Measurements from ENCODE around the gene RBM17.

The RBM17 gene

DNA sequence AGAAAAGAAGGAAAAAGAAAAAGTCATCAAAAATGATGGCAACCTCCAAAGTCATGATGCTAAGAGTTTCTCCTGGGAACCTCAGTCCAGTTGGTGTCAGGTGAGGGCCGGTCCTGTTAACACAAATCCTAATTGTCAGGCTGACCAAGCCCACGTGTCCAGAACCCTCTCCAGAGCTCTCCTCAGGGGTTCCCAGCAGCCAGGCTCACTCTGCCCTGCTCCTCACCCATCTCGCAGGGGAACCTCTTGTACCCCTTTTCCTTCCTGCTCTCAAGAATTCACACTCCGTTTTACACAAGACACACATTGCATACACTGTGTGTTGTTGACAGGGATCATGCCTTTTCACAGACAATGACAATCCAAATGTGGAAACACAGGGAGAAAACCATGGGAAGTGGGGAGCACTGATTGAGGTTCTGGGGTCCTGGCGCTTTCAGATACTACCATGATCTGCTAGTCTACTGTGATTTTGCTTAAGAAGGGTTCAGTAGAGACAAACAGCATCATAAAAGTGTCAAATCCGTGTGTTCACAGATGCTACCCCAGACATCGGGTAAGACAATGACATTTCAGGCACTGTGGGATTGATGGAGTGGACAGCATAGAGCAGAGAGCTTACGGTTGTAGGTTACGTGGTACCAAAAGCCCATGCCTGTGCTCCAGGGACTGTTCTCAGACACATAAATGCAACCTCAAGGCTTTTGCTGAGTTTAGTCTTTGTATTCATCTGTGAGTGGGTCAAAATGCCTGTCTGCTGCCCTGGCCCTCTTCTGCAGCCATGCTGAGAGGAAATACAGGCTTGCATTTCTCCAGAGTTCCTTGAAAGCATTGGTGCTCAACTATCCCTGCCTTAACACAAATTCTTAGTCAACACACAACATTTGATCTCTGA lies 42.7 kb upstream of the RBM17 start:
- H3K27ac ChIP-seq: no peak overlapping the region

DNA sequence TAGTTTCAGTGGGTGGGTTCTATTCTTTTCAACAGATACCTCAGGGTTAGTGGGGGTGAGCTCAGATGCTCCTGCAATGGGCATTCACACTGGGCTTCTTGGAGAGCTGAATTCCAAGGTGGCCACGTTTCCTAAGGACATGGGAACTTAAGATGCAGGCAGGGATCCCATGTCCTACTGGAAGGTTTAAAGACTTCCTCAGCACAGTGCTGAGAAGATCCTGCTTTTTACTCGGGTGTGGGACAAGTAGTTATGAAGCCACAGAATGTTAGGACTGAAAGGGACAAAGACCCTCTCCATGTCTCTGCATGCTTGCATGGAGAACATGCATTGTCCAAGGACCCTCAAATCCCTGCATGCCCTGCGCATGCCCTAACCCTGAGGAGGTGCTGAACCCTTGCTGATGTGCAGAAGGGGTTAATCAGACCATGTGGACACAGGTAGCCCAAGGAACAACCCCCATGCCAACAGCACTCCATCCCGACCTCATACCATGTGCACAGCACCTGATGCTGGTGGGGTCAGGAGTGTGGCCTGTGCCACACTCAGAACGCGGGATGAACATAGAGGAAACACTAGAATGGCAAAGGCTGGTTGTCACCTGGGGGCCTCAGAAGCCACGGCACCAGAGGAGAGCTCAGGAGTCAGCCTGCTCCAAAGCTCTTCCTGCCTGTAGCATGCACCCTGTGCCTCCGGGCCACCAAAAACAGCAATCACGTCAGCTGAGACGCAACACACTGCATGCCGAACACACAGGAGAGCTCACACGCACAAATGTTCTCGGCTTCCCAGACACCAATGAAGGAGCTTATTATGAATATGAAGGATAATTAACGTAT lies 41.8 kb upstream of the RBM17 start:
- no peak overlapping the region for H3K27ac ChIP-seq
- TF ChIP-seq, protein P1, sequence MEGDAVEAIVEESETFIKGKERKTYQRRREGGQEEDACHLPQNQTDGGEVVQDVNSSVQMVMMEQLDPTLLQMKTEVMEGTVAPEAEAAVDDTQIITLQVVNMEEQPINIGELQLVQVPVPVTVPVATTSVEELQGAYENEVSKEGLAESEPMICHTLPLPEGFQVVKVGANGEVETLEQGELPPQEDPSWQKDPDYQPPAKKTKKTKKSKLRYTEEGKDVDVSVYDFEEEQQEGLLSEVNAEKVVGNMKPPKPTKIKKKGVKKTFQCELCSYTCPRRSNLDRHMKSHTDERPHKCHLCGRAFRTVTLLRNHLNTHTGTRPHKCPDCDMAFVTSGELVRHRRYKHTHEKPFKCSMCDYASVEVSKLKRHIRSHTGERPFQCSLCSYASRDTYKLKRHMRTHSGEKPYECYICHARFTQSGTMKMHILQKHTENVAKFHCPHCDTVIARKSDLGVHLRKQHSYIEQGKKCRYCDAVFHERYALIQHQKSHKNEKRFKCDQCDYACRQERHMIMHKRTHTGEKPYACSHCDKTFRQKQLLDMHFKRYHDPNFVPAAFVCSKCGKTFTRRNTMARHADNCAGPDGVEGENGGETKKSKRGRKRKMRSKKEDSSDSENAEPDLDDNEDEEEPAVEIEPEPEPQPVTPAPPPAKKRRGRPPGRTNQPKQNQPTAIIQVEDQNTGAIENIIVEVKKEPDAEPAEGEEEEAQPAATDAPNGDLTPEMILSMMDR (conservative IDR thresholded peaks at IDR 0.05): no peak
- TF ChIP-seq ZFX (IDR thresholded peaks at IDR 0.05): no peak

More for the DNA sequence above, 42.7 kb upstream of the RBM17 start:
- no peak for TF ChIP-seq ZFX (IDR thresholded peaks at IDR 0.05)
- TF ChIP-seq, protein P1 (conservative IDR thresholded peaks at IDR 0.05): no peak

DNA sequence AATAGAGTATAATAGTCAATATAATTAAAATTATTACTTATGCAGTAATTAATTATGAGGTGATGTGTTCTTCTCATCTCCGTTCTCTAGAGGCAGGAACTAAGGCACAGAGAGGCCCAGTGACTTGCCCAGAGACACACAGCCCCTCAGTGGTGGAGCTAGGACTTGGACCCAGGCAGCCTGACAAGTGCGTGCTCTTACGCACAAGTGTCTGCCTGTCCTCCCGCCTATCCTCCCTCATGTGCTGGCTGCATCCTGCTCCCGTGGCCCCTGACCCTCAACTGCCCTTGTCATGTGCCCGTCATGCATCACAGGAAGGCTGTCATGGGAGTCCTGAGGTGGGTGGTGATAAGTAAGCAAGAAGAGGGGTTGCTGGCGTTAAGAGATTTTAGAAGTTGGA lies 41.0 kb upstream of the RBM17 start:
- TF ChIP-seq, protein P1 (conservative IDR thresholded peaks at IDR 0.05): no peak
- no peak for TF ChIP-seq ZFX (IDR thresholded peaks at IDR 0.05)
- no peak overlapping the region for H3K27ac ChIP-seq

DNA sequence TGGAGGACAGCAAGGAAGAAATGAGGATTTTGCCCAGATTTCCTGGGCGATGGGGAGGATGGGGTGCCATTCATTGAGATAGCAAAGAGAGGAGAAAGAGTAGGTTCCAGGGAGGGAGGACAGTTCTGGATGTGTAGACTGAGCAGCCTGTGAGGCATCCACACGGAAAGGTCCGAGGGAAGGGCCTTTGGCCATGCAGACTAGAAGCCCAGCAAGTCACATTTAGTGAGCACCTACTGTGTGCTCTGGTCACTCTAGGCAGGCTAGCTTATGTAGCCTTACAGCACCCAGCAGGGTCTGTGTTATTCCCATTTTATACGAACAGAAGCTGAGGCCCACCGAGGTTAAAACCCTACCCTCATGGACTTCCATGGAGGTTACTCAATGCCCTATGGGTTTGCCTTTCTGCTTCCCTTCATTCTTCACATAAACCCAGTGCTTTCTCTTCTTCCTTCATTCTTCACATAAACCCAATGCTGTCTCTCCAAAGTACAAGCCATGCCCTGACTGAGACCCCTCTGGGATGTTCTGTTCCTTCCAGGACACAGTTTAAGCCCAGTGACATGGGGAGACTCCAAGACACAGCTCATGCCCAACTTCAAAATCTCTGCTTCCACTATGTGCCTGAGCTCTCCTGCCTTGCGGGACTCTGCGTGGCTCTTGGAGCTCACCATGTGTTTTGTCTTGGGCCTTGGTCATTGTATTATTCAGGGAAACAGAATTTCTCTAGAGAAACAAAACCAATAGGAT lies 40.4 kb upstream of the RBM17 start:
- TF ChIP-seq ZFX (IDR thresholded peaks at IDR 0.05): no peak
- TF ChIP-seq, protein P1 (conservative IDR thresholded peaks at IDR 0.05): no peak
- H3K27ac ChIP-seq: no peak overlapping the region

DNA sequence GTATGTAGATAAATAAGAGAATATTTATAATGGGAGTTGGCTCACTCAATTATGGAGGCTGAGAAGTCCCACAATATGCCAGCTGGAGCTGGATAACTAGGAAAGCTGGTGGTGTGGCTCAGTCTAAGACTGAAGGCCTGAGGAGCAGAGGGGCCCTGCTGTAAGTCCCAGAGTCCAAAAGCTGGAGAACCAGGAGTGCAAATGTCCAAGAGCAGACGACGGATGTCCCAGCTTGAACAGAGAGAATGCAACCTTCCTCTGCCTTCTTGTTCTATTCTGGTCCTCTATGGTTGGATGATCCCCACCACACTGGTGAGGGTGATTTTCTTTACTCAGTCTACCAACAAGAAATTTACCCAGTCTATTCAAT lies 39.8 kb upstream of the RBM17 start:
- TF ChIP-seq, protein P1 (conservative IDR thresholded peaks at IDR 0.05): no peak
- TF ChIP-seq ZFX (IDR thresholded peaks at IDR 0.05): no peak
- no peak overlapping the region for H3K27ac ChIP-seq

DNA sequence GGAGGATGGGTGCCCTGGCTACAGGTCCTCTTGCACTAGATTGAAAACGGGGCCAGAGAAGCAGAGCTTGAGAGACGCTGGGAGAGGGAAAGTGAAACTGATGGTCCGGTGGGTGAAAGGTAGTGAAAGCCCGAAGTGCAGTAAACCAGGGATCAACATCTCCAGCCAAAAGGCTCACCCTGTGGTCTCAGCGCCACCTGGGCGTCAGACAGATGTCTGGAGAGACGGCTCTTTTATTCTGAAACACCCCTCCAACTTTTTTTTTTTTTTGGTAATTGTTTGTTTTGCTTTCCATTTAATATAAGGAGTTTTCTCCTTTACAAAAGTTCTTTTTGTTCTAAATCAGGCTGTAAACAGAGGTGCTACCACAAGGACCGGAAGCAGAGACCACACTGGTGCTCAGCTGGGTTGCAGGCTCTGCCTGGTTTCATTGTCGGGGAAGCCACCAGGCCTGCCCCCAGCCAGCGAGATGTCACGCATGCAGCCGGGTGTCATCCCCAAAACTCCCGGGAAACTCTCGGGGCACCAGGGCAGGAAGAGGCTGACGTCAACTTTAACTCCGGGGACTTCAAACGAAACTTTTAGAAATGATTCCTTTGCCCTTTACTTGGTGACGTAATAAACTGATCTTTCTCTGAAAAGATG lies 37.9 kb upstream of the RBM17 start:
- TF ChIP-seq, protein P1 (conservative IDR thresholded peaks at IDR 0.05): peak; percentile 43
- TF ChIP-seq ZFX (IDR thresholded peaks at IDR 0.05): no peak
- no peak overlapping the region for H3K27ac ChIP-seq

Measured in C4-2B (cell line).